ENCODE measurements around the gene RITA1.

DNA sequence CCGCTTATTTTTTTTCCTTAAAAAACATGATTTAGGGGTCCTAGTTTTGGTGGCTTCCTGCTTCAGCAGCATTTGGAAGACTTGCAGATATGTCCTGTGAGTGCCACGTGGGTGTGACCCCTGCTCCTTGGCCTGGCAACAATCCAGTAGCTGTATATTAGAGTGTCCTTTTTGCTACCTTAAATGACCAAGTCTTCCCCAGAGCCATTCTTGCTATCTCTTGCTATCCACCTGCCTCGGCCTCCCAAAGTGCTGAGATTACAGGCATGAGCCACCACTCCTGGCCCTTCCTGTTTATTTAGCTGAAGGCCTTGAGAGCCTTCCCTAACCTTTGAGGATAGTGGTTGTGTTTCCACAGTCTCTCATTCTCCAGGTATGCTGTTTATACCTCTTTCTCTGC lies 52.8 kb downstream of the RITA1 start:
- no peak for TF ChIP-seq EP300 (IDR thresholded peaks at IDR 0.05)
- TF ChIP-seq, protein P1, sequence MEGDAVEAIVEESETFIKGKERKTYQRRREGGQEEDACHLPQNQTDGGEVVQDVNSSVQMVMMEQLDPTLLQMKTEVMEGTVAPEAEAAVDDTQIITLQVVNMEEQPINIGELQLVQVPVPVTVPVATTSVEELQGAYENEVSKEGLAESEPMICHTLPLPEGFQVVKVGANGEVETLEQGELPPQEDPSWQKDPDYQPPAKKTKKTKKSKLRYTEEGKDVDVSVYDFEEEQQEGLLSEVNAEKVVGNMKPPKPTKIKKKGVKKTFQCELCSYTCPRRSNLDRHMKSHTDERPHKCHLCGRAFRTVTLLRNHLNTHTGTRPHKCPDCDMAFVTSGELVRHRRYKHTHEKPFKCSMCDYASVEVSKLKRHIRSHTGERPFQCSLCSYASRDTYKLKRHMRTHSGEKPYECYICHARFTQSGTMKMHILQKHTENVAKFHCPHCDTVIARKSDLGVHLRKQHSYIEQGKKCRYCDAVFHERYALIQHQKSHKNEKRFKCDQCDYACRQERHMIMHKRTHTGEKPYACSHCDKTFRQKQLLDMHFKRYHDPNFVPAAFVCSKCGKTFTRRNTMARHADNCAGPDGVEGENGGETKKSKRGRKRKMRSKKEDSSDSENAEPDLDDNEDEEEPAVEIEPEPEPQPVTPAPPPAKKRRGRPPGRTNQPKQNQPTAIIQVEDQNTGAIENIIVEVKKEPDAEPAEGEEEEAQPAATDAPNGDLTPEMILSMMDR (IDR thresholded peaks at IDR 0.05): no peak
- TF ChIP-seq POLR2A (IDR thresholded peaks at IDR 0.05): no peak
- TF ChIP-seq POLR2AphosphoS5 (IDR thresholded peaks at IDR 0.05): no peak

Data from suprapubic skin (tissue), 4 donors.